Fibroblast of villous mesenchyme (primary cell): ENCODE measurements around the gene ZNF213. TPM values are rescaled to one million over a fixed set of nuclear protein-coding genes. Genes with fewer than 3 reads are reported as not detected.

Experiments
- DNase-seq: peaks from one replicate; pipeline ENCODE4 v3.0.0-alpha.2; 2010; ENCODE audit warnings: low read depth
- H3K4me3 ChIP-seq: 2 replicates; pipeline ENCODE4 v1.5.1; 2011; ENCODE audit warnings: low read depth, mild to moderate bottlenecking, low read length
- total RNA-seq: library from RNA; depleted of rRNA; stranded (reverse); fragments of >200 nt; gene quantifications from 2 replicates; pipeline ENCODE4 v1.2.3, GENCODE V29; 2012
- TF ChIP-seq, protein P1 (sequence below): IDR thresholded peaks from 2 replicates; pipeline ENCODE4 v1.5.1; 2012; ENCODE audit warnings: low read depth, mild to moderate bottlenecking, low read length; ENCODE audit not compliant: insufficient read depth

ZNF213 gene
- total RNA-seq, 1 donor: 3.5 TPM

DNA sequence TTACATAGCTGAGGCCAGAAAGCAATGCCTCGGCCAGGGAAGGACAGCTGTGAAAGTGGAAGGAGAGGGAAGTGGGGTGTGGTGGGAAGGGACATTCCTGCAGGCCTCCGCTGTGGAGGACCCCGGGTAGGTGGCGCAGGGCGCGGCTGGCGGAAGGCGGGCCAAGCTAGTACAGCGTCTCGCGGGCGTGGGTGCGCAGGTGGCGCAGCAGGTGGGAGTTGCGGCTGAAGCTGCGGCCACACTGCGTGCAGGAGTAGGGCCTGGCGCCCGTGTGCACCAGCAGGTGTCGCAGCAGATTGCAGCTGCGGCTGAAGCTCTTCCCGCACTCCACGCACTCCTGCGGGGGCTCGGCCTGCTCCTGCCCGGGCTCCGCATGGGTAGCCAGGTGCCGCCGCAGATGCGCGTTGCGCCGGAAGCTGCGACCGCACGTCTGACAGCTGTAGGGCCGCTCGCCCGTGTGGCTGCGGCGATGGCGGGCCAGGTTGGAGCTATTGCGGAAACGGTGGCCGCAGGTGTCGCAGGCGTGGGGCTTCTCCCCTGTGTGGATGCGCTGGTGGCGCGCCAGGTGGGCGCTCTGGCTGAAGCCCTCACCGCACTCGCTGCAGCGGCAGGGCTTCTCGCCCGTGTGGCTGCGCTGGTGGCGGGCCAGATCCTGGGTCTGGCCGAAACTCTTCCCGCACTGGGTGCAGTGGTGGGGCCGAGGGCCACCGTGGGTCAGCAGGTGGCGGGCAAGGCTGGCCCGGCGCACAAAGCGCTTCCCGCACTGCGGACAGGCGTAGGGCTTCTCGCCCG is 45.7 kb upstream of the ZNF213 start:
- TF ChIP-seq, protein P1, sequence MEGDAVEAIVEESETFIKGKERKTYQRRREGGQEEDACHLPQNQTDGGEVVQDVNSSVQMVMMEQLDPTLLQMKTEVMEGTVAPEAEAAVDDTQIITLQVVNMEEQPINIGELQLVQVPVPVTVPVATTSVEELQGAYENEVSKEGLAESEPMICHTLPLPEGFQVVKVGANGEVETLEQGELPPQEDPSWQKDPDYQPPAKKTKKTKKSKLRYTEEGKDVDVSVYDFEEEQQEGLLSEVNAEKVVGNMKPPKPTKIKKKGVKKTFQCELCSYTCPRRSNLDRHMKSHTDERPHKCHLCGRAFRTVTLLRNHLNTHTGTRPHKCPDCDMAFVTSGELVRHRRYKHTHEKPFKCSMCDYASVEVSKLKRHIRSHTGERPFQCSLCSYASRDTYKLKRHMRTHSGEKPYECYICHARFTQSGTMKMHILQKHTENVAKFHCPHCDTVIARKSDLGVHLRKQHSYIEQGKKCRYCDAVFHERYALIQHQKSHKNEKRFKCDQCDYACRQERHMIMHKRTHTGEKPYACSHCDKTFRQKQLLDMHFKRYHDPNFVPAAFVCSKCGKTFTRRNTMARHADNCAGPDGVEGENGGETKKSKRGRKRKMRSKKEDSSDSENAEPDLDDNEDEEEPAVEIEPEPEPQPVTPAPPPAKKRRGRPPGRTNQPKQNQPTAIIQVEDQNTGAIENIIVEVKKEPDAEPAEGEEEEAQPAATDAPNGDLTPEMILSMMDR: no peak
- H3K4me3 ChIP-seq: no peak overlapping the region
- DNase-seq: no peak

DNA sequence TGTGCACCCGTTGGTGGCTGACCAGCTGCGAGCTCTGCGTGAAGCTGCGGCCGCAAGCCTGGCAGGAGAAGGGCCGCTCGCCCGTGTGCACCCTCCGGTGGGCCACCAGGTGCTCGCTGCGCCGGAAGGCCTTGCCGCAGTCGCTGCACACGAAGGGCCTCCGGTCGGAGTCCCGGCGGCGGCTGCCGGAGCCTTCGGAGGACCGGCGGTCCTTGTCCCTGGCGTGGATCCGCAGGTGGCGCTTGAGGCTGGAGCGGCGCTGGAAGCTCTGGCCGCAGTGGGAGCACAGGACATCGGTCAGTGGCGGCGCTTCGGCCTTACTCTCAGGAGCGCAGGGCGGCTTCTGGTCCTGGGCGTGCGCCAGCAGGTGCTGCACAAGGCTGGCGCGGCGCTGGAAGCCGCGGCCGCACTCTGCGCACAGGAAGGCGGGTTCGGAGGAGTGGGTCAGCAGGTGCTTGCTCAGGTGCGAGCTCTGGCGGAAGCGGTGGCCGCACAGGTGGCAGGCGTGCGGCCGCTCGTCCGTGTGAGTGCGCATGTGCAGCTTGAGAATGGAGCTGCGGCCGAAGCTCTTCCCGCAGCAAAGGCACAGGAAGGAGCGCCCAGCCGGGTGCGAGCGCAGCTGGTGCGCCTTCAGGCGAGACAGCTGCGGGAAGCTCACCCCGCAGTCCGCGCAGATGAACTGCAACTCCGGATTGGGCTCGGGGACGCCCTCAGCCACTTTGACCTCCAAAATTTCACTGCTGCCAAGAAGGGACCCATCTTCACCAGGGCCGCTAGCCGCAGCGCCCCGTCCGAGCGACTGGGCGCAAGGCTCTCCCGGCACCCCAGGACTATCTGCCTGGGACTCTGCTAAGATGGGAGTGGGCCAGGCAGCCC is 44.9 kb upstream of the ZNF213 start:
- no peak for DNase-seq
- H3K4me3 ChIP-seq: no peak overlapping the region
- TF ChIP-seq, protein P1: no peak

DNA sequence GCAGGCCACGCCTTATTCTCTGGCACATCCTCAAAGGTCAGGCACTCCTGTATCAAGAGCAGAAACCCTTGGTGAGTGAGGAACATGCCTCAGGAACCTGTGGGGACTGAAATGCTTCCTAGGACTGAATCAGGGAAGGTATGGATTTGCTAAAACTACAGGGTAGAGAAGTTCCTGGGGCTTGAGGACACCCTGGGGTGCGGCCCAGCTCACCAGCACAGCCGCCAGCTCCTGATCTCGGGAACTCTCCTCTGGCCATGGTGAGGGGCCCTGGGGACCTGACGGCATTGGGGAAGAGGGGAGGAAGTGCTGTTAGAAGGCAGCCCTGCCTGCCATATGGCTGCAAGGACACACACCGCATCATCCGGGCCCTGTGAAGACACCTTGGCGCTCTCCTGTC is 43.3 kb upstream of the ZNF213 start:
- DNase-seq: no peak
- no peak overlapping the region for H3K4me3 ChIP-seq
- TF ChIP-seq, protein P1: no peak

DNA sequence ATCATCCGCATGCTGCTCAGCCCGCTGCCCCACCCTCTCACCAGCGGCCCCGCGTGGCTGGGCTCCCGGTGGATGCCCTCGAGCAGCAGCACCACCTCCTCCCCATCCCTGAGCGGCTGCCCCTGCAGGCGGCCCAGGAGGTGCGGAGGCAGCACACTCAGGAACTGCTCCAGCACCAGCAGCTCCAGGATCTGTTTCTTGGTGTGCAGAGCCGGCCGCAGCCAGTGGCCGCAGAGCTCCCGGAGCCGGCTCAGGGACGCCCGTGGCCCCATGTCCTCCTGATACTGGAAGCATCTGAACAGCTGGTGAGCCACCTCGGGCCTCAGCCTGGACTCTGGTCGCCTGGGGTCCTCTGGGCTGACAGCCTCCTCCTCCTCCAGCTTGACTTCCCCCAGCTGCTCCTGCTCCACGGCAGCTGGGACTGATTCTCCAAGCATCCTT is 42.3 kb upstream of the ZNF213 start:
- H3K4me3 ChIP-seq: no peak overlapping the region
- TF ChIP-seq, protein P1: no peak
- DNase-seq: no peak

DNA sequence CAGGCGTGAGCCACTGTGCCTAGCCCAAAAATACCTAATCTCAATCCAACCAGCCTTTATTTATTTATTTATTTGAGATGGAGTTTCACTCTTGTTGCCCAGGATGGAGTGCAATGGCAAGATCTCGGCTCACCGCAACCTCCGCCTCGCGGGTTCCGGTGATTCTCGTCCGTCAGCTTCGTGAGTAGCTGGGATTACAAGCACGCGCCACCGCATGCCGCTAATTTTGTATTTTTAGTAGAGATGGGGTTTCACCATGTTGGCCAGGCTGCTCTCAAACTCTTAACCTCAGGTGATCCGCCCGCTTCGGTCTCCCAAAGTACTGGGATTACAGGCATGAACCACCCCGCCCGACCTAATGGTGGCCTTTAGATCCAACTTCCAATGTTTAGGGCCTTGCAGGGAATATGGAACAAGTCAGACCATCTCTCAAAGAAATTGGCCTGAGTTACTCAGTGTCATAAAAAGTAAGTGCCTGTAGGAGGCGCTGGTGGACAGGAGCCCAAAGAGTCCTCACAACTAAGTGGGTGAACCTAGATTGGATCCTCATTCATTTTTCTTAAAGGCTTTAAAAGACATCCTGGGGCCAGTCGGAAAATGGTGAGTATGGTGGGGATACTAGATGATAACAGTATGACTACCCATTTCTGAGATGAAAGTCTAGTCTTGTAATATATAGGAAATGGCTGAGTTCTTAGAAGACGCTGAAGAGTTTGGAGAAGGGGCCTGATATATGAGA is 40.4 kb upstream of the ZNF213 start:
- peak; percentile 57 for DNase-seq

DNA sequence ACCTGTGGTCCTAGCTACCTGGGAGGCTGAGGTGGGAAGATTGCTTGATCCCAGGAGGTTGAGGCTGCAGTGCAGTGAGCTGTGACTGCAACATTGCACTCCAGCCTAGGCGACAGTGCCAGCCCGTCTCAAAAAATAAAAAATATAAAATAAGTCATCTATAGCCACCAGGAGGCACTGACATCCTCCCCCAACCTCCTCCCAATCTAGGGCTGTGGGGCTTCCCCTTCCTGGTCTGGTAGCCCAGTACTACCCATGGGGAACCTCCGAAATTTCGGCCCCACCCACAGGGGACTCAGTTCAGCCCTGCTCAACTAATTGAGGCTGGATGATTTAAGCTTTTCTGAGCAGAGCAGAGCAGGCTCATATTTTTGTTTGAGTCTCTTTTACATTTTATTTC is 39.0 kb upstream of the ZNF213 start:
- no peak for DNase-seq
- TF ChIP-seq, protein P1: peak; percentile 39
- H3K4me3 ChIP-seq: no peak overlapping the region

More for the DNA sequence above, 40.4 kb upstream of the ZNF213 start:
- TF ChIP-seq, protein P1: peak; percentile 76
- H3K4me3 ChIP-seq: no peak overlapping the region
